ENCODE data around the gene TOMM70.

TOMM70 gene

DNA sequence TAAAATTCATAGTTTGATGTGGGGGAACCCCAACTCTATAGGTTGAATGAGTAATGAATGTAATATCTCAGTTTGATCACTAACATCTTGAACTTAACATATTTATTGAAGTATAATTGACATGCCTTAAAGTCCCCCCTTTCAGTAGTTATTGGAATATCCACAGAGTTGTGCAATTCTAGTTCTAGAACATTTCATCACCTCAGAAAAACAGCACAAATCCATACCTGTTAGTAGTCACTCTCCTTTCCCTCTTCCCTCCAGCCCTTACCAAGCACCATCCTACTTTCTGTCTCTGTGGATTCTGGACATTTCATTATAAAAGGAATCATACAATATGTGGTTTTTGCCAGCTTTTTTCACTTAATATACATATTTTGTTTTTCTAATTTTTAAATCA is 75.1 kb downstream of the TOMM70 start:
- DNase-seq (ENCODE audit: low read depth in 3 of 3), result no peak

DNA sequence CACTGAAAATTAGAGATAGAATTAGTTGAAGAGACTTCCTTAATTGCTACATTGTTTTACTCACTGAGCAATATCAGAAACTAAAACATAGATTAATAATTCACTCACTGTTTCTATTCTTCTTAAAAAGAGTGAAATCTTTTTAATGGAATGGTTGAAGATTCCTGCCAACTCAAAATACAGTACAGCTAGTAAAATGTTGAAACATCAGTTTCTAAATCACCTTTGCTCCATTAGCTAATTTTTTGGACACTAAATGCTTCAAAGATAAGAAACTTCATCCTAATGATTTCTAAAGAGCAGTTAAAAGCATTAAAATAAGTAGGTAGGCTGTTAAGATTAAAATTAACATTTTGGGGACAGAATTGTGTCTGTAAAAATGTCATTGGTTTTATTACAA is 76.8 kb downstream of the TOMM70 start:
- no peak for DNase-seq (ENCODE audit: low read depth in 3 of 3)

DNA sequence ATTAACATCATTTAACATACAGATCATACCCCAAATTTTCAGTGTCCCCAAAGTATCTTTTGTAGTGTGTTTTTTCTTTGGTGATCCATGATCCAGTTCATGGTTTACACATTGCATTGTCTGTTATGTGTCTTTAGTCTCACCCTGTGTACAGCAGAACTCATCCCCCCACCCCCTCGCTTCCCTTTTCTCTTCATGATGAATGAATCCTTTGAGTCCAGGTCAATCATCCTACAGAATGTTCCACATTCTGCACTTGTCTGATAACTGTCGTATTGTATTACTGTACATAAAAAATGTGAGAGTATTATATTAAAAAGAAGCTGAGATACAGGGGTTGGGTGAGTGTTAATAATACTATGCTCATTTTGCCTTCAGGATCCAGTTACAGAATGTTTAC is 80.9 kb downstream of the TOMM70 start:
- DNase-seq (ENCODE audit: low read depth in 3 of 3), result no peak

DNA sequence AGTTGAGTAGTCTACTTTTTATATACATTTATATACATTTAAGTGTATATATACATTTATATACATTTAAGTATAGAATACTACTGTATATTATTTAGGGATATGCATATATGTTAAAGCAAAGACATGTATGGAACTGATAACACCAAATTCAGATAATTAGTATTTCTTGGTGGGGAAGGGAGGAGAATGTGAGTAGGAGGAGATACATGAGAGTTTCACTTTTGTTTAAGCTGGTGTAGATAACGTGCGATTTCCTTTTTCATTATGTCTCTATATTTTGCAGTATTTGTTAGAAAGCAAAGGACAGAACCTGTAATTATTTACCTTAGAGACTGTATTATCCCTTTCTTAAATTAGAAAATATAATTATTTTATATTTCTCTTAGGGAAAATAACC is 83.0 kb downstream of the TOMM70 start:
- DNase-seq (ENCODE audit: low read depth in 3 of 3), result no peak

DNA sequence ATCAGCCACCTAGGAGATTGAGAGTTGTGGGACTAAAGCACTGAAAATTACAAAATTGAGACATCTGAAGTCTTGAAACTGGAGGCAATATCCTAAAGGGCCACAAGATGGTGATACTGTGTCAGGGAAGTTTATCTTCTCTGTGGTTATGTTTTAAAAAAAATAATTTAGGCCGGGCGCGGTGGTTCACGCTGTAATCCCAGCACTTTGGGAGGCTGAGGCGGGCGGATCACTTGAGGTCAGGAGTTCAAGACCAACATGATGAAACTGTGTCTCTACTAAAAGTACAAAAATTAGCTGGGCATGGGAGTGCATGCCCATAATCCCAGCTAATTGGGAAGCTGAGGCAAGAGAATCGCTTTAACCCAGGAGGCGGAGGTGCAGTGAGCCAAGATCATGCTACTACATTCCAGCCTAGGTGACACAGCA is 84.2 kb downstream of the TOMM70 start:
- no peak for DNase-seq (ENCODE audit: low read depth in 3 of 3)

Measured in stimulated activated CD4-positive, alpha-beta T cell treated with anti-CD3 and anti-CD28 coated beads, TNF-alpha, amount 100 ng/mL, for 48 hours (primary cell).